ENCODE results near the gene PDRG1. TPM values are rescaled to one million over a fixed set of nuclear protein-coding genes. Genes with fewer than 3 reads are reported as not detected.

PDRG1 gene
- total RNA-seq, 2 donors from 2014 or later, result 5.4 to 7.9 TPM

DNA sequence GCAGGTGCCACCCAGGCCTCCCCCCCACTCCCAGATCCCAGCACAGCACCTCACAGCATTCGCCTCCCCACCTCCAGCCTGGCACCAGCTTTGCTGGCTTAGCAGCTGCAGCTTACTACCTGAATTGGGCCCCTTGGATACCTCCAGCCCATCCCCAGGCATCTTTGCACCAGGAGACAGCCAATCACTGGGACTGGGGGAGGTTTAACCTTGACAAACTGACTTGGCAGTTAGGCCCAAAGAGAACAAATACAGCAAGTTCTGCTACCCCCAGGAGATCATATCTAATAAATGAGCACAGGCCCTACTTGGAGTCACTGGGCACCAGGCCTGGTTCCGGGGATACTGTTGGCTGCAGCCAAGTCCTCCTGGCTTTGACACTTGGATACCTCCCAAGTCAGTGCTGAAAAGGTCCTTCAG, 8.8 kb downstream of the PDRG1 start:
- Histone ChIP-seq H3K9me3 (no peaks in the 10 kb centered on the region), H3K27me3 (no peaks in the 10 kb centered on the region), H3K27ac (peak overlapping the region in 3 of 4 donors; percentile 5 to 56 (median 13)), H3K4me3 (no peak overlapping the region), H3K4me1 (peaks cover 19% of the 10 kb centered on the region), H3K36me3 (replicated peaks in 1 of 2; ENCODE audit: insufficient read depth in 1 of 2, low read depth in 2 of 2) (peaks cover under 1 to 24% of the 10 kb centered on the region in 2 donors)
- intact Hi-C loops (cut with DNase I), result no loop called here
- ATAC-seq (peak; percentile 72), DNase-seq (peak; percentile 25 to 57 (median 46))
- TF ChIP-seq, protein P1, sequence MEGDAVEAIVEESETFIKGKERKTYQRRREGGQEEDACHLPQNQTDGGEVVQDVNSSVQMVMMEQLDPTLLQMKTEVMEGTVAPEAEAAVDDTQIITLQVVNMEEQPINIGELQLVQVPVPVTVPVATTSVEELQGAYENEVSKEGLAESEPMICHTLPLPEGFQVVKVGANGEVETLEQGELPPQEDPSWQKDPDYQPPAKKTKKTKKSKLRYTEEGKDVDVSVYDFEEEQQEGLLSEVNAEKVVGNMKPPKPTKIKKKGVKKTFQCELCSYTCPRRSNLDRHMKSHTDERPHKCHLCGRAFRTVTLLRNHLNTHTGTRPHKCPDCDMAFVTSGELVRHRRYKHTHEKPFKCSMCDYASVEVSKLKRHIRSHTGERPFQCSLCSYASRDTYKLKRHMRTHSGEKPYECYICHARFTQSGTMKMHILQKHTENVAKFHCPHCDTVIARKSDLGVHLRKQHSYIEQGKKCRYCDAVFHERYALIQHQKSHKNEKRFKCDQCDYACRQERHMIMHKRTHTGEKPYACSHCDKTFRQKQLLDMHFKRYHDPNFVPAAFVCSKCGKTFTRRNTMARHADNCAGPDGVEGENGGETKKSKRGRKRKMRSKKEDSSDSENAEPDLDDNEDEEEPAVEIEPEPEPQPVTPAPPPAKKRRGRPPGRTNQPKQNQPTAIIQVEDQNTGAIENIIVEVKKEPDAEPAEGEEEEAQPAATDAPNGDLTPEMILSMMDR (IDR thresholded peaks at IDR 0.05), result no peak
- no peak for TF ChIP-seq POLR2A (IDR thresholded peaks at IDR 0.05)
- 18 to 25% methylated on average over 2 of the region's 2 CpGs for WGBS, 2 donors

DNA sequence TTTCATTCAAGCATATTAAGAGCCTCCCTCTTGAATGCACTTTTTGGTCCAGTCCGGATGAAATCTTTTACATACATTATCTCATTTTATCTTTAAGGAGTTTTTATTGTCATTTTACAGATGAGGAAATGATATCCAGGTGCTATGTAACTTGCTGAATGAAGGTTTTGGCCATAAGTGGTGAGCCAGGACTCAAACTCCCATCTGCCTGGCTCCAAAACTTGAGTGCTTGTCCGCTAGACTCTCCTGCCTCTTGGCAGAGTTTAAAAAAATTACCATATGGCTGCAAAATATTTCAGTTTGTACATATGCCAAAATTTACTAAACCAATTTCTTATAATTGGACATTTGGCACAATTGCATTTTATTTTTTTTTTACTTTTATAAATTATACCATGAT, 12.2 kb downstream of the PDRG1 start:
- no peaks in the 10 kb centered on the region for H3K9me3 ChIP-seq

DNA sequence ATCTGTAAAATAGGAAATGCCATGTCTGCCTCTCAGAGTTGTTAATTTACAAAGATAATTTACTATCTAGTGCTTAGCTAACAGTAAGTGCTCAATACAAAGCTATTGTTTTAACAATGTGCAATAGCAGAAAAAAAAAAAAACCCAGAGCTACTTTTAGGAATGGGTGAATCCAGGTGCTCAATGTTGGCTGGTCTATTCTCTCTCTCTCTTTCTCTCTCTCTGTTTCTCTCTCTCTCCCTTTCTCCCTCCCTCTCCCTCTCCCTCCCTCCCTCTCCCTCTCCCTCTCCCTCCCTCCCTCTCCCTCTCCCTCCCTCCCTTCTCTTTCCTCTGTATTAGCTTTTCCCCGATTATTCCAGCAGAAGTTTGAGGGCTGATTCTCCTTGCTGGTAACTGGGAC, 14.0 kb downstream of the PDRG1 start:
- Histone ChIP-seq H3K9me3 (no peaks in the 10 kb centered on the region), H3K4me3 (no peak overlapping the region), H3K36me3 (replicated peaks in 1 of 2; ENCODE audit: insufficient read depth in 1 of 2, low read depth in 2 of 2) (no peaks in the 10 kb centered on the region), H3K27ac (no peak overlapping the region), H3K4me1 (peaks cover 7% of the 10 kb centered on the region), H3K27me3 (no peaks in the 10 kb centered on the region)
- DNase-seq (no peak), ATAC-seq (no peak)
- no peak for TF ChIP-seq POLR2A (IDR thresholded peaks at IDR 0.05)
- TF ChIP-seq, protein P1 (IDR thresholded peaks at IDR 0.05), result no peak
- intact Hi-C loops (cut with DNase I), result no loop called here
- 17 to 47% methylated on average over 1 of the region's 1 CpG for WGBS, 2 donors

More for the DNA sequence above, 12.2 kb downstream of the PDRG1 start:
- Histone ChIP-seq H3K36me3 (replicated peaks in 1 of 2; ENCODE audit: insufficient read depth in 1 of 2, low read depth in 2 of 2) (no peaks in the 10 kb centered on the region), H3K4me3 (no peak overlapping the region), H3K27ac (no peak overlapping the region), H3K27me3 (no peaks in the 10 kb centered on the region), H3K4me1 (peaks cover 19% of the 10 kb centered on the region)
- ATAC-seq (no peak), DNase-seq (no peak)
- intact Hi-C loops (cut with DNase I), result no loop called here
- no peak for TF ChIP-seq POLR2A (IDR thresholded peaks at IDR 0.05)
- TF ChIP-seq, protein P1 (IDR thresholded peaks at IDR 0.05), result no peak
- 85 to 91% methylated on average over 2 of the region's 2 CpGs for WGBS, 2 donors

DNA sequence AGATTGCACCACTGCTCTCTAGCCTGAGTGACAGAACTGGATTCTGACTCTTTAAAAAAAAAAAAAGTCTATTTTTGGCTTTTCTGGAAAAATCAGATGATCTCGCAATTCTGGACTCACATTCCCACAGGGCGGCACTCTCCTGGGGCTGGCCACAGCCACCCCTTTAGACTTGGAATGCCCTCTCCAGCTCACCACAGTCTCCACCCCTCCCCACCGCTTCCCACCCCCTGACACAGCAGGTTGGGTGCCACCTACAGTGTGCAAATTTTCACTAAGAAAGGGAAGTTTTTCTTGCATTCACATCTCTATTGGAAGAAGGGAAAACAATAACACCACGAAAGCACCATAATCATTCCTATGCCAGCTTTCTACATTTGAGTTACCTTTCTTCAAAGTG, 15.4 kb downstream of the PDRG1 start:
- H3K27me3 ChIP-seq, result no peaks in the 10 kb centered on the region
- no peaks in the 10 kb centered on the region for H3K4me1 ChIP-seq
- no peaks in the 10 kb centered on the region for H3K9me3 ChIP-seq
- no peak overlapping the region for H3K4me3 ChIP-seq
- no peak for DNase-seq
- H3K27ac ChIP-seq, result no peak overlapping the region
- 64 to 82% methylated on average over 4 of the region's 4 CpGs for WGBS, 2 donors
- intact Hi-C loops (cut with DNase I), result no loop called here
- no peak for ATAC-seq
- TF ChIP-seq, protein P1 (IDR thresholded peaks at IDR 0.05), result no peak
- TF ChIP-seq POLR2A (IDR thresholded peaks at IDR 0.05), result no peak
- no peaks in the 10 kb centered on the region for H3K36me3 ChIP-seq (replicated peaks in 1 of 2; ENCODE audit: insufficient read depth in 1 of 2, low read depth in 2 of 2)

DNA sequence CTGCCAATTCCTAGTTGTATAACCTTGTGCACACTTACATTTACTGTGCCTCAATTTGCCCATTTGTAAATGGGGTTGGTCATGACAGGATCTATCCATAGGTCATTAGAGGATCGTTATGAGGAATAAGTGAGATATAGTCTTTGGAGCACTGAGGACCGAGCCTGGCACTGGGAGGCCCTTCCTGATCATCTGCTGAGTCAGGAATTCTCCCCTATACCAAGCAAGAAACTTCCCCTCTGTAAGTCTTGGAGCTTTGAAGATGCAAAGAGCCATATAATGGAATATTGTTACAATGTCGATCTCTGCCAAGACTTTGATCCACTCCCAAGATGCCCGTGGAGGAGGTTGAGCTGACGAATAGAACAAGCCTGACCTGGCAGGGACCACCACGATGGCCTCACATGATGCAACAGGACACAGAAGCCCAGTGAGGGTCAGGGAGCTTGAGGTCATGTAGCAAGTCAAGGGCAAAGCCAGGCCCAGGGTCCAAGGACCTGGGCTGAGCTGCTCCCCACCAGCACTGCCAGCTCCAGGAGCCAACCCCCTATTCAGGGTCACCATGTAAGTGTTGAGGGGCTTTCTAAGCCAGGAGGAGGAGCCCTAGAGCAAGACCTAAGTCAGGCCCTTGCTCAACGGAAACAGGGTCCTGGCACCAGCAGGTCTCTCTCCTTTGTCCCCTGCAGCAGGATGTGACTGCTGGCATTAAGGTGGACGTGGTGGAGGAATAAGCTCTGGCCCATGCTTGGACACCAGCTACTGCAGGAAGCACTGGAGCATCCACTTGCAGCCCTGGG, 16.7 kb downstream of the PDRG1 start:
- 56 to 57% methylated on average over 7 to 8 of the region's 8 CpGs for WGBS, 2 donors
- DNase-seq (no peak), ATAC-seq (no peak)
- intact Hi-C loops (cut with DNase I), result no loop called here
- Histone ChIP-seq H3K4me1 (no peaks in the 10 kb centered on the region), H3K4me3 (no peak overlapping the region), H3K27me3 (no peaks in the 10 kb centered on the region), H3K36me3 (replicated peaks in 1 of 2; ENCODE audit: insufficient read depth in 1 of 2, low read depth in 2 of 2) (no peaks in the 10 kb centered on the region), H3K9me3 (no peaks in the 10 kb centered on the region), H3K27ac (no peak overlapping the region)
- TF ChIP-seq, protein P1 (IDR thresholded peaks at IDR 0.05), result no peak
- no peak for TF ChIP-seq POLR2A (IDR thresholded peaks at IDR 0.05)
